A549 (cell line): ENCODE results near the gene CISD3. TPM values are rescaled to one million over a fixed set of nuclear protein-coding genes. Genes with fewer than 3 reads are reported as not detected.

ENCODE experiments used
- ATAC-seq, 2 experiments: fragments of 200-7000 bp in 1 of 2; fragments of >200 bp in 1 of 2; cut with Nextera tagmentation in 1 of 2; cut with Tn5 transposase in 1 of 2; 3 replicates each; pipeline versions ENCODE4 v1.8.0 to v1.9.1; 2018 to 2020; ENCODE audit warnings: mild to moderate bottlenecking in 1 of 2, moderate library complexity in 1 of 2
- CTCF ChIA-PET: fragments of 300-600 bp; sonication (Branson Sonifier 250); formaldehyde crosslinking; extraction: SDS; loops from one replicate; lab custom pipeline; 2021; ENCODE audit warnings: antibody characterized with exemption, inconsistent platforms; lab: Yijun Ruan, JAX
- POLR2A ChIA-PET: fragments of 350-600 bp; formaldehyde crosslinking; extraction: SDS; loops from one replicate; lab custom pipeline; 2021; ENCODE audit warnings: antibody characterized with exemption, inconsistent platforms; lab: Yijun Ruan, JAX
- DNase-seq, 2 experiments: peaks; one replicate each; pipeline versions ENCODE4 v3.0.0 to v3.0.0-alpha.2; 2011 to 2016; ENCODE audit warnings: low read depth in 1 of 2, low spot score in 1 of 2
- FAIRE-seq: peaks from 2 replicates; lab custom pipeline; 2011; peaks lifted over from hg19 to GRCh38; lab: Jason Lieb, UNC
- H3K27ac ChIP-seq, 2 experiments: fragments of >200 bp; sonication (Bioruptor Twin); formaldehyde crosslinking; 3 replicates each; pipeline ENCODE4 v1.5.1; 2016 to 2017
- H3K4me1 ChIP-seq: fragments of >200 bp; sonication (Bioruptor Twin); formaldehyde crosslinking; 3 replicates; pipeline ENCODE4 v1.6.1; 2016
- H3K4me2 ChIP-seq: fragments of >200 bp; sonication (Bioruptor Twin); formaldehyde crosslinking; 3 replicates; pipeline ENCODE4 v1.6.1; 2016
- H3K4me3 ChIP-seq: fragments of >200 bp; sonication (Bioruptor Twin); formaldehyde crosslinking; 3 replicates; pipeline ENCODE4 v1.5.1; 2016
- H3K9me3 ChIP-seq: fragments of >200 bp; sonication (Bioruptor Twin); formaldehyde crosslinking; 3 replicates; pipeline ENCODE4 v1.6.1; 2016
- ATOH8 ChIP-seq: fragments of 250-450 bp; sonication (Bioruptor Pico); IDR thresholded peaks from 2 replicates; pipeline ENCODE4 v1.5.0; 2020; ENCODE audit warnings: low read depth, mild to moderate bottlenecking, moderate library complexity
- BHLHE40 ChIP-seq: IDR thresholded peaks from 2 replicates; pipeline ENCODE4 v1.6.1; 2012; ENCODE audit warnings: low read depth, low read length, inconsistent platforms
- CHD2 ChIP-seq: fragments of 150-350 bp; IDR thresholded peaks from 2 replicates; pipeline ENCODE4 v1.6.1; 2014; ENCODE audit warnings: low read length; ENCODE audit not compliant: partially characterized antibody
- CHD4 ChIP-seq: fragments of 200-600 bp; sonication (generic); IDR thresholded peaks from 2 replicates; pipeline ENCODE4 v1.6.1; 2016; ENCODE audit warnings: antibody characterized with exemption, mild to moderate bottlenecking, borderline replicate concordance
- CTCF ChIP-seq: fragments of >200 bp; sonication (Bioruptor Twin); formaldehyde crosslinking; IDR thresholded peaks from 3 replicates; pipeline ENCODE4 v1.5.1; 2016
- E2F6 ChIP-seq: IDR thresholded peaks from 2 replicates; pipeline ENCODE4 v1.6.1; 2012; ENCODE audit warnings: low read depth, borderline replicate concordance
- EHF ChIP-seq: fragments of 250-450 bp; sonication (Bioruptor Pico); IDR thresholded peaks from 2 replicates; pipeline ENCODE4 v1.5.0; 2020; ENCODE audit warnings: mild to moderate bottlenecking
- FOSB ChIP-seq: fragments of 250-450 bp; sonication (Bioruptor Pico); IDR thresholded peaks from 2 replicates; pipeline ENCODE4 v1.5.0; 2020; ENCODE audit warnings: mild to moderate bottlenecking, moderate library complexity
- FOSL2 ChIP-seq, 2 experiments: fragments of 450-650 bp in 1 of 2; fragments of >200 bp in 1 of 2; sonication (Bioruptor Twin) in 1 of 2; formaldehyde crosslinking; IDR thresholded peaks; 2 replicates each; pipeline versions ENCODE4 v1.5.0 to v1.6.1; 2016 to 2020; ENCODE audit warnings: mild to moderate bottlenecking in 1 of 2, moderate library complexity in 1 of 2
- FOXS1 ChIP-seq: fragments of 250-450 bp; sonication (Bioruptor Pico); IDR thresholded peaks from 2 replicates; pipeline ENCODE4 v1.5.0; 2020; ENCODE audit warnings: mild to moderate bottlenecking, moderate library complexity
- HOXA7 ChIP-seq: fragments of 250-450 bp; sonication (Bioruptor Pico); IDR thresholded peaks from 2 replicates; pipeline ENCODE4 v1.5.0; 2020; ENCODE audit warnings: mild to moderate bottlenecking, moderate library complexity
- HOXB13 ChIP-seq: fragments of 250-450 bp; sonication (Bioruptor Pico); IDR thresholded peaks from 2 replicates; pipeline ENCODE4 v1.5.0; 2020; ENCODE audit warnings: low read depth, mild to moderate bottlenecking, moderate library complexity
- JUNB ChIP-seq: fragments of >200 bp; sonication (Bioruptor Twin); formaldehyde crosslinking; IDR thresholded peaks from 2 replicates; pipeline ENCODE4 v1.6.1; 2016
- MAFK ChIP-seq: fragments of 450-650 bp; IDR thresholded peaks from 2 replicates; pipeline ENCODE4 v1.6.1; 2014; ENCODE audit not compliant: partially characterized antibody
- NPAS2 ChIP-seq: fragments of 250-450 bp; sonication (Bioruptor Pico); IDR thresholded peaks from 2 replicates; pipeline ENCODE4 v1.8.0; 2022; ENCODE audit warnings: mild to moderate bottlenecking, moderate library complexity, borderline replicate concordance
- PHF8 ChIP-seq: fragments of 200-600 bp; sonication (generic); IDR thresholded peaks from 2 replicates; pipeline ENCODE4 v1.6.1; 2016; ENCODE audit warnings: low read depth, mild to moderate bottlenecking, antibody characterized with exemption, moderate library complexity, borderline replicate concordance
- POLR2AphosphoS2 ChIP-seq: conservative IDR thresholded peaks from 2 replicates; pipeline ENCODE4 v1.6.1; 2012; ENCODE audit warnings: low read length, improper control_type of control experiment, inconsistent platforms
- SMC3 ChIP-seq: fragments of >200 bp; sonication (Bioruptor Twin); formaldehyde crosslinking; IDR thresholded peaks from 3 replicates; pipeline ENCODE4 v1.6.1; 2018; ENCODE audit warnings: inconsistent platforms
- TFCP2L1 ChIP-seq: fragments of 250-450 bp; sonication (Bioruptor Pico); IDR thresholded peaks from 2 replicates; pipeline ENCODE4 v1.5.0; 2021; ENCODE audit warnings: mild to moderate bottlenecking
- USF2 ChIP-seq: fragments of 450-650 bp; IDR thresholded peaks from 2 replicates; pipeline ENCODE4 v1.6.1; 2014; ENCODE audit warnings: antibody characterized with exemption
- ZNF302 ChIP-seq: fragments of 250-450 bp; sonication (Bioruptor Pico); IDR thresholded peaks from 2 replicates; pipeline ENCODE4 v1.9.0; 2021; ENCODE audit warnings: inconsistent platforms, mild to moderate bottlenecking, moderate library complexity
- WGBS: methylation state at CpG from one replicate; pipeline ENCODE4 v1.1.6; 2017; ENCODE audit errors: missing lambda C conversion rate; 5-methylcytosine and 5-hydroxymethylcytosine counted together
- polyA plus RNA-seq, 4 experiments: library from polyadenylated mRNA; depleted of rRNA in 3 of 4; stranded (reverse); fragments of >200 nt; fragmentation: RNase III in 1 of 4; extraction: RNeasy Plus Mini Kit Qiagen cat#74134 plus additional on column Dnase treatment in 1 of 4; gene quantifications; 2 replicates in 3 of 4; 3 replicates in 1 of 4; pipeline ENCODE4 v1.2.3, GENCODE V29; 2011 to 2017

CISD3 gene
- polyA plus RNA-seq, 2 of the 4 experiments (the other 2 are of a cell fraction) = 24.5 to 33.0 TPM

- Histone ChIP-seq H3K4me3 (no peak overlapping the region), H3K4me1 (peaks cover 32% of the 10 kb centered on the region), H3K9me3 (no peaks in the 10 kb centered on the region), H3K4me2 (no peak overlapping the region), H3K27ac (no peak overlapping the region)
- no peak for DNase-seq
- POLR2A ChIA-PET = no interaction called here
- TF ChIP-seq FOXS1 (CRISPR knock-in tag) = no peak
- no peak for TF ChIP-seq TFCP2L1 (CRISPR knock-in tag)
- TF ChIP-seq FOSL2 (IDR thresholded peaks at IDR 0.05) = no peak
- TF ChIP-seq FOSL2 (CRISPR knock-in tag; IDR thresholded peaks at IDR 0.05) = no peak
- no peak for TF ChIP-seq CHD2
- no peak for TF ChIP-seq CTCF
- TF ChIP-seq FOSB (CRISPR knock-in tag) = no peak
- TF ChIP-seq HOXB13 = no peak
- ATAC-seq = no peak
- no peak for FAIRE-seq
- WGBS = 84% methylated on average over 5 of the region's 5 CpGs
- CTCF ChIA-PET = interaction anchor here (0.7 to 6.8 kb wide), 4 partner anchors 9 to 36 kb away, joined by 3 to 41 read pairs (median 4); no protein-coding TSS in a partner anchor
These were observed 31.4 kb upstream of the CISD3 start for GRCh38 chr17:38698760-38699159.

- Histone ChIP-seq H3K27ac (peak overlapping the region; percentile 84 to 96), H3K4me1 (peaks cover 44% of the 10 kb centered on the region)
- CTCF ChIA-PET = interaction anchor here (0.6 to 6.8 kb wide), 7 partner anchors 9 to 466 kb away, joined by 3 to 41 read pairs (median 7); partner anchors contain the start of gene CISD3
- TF ChIP-seq E2F6 (0 out of 2 replicates have a peak, but pooled peaks have one; percentile 27), NPAS2 (CRISPR knock-in tag) (no peak), CHD4 (peak; percentile 26; the same call in 1 of the 2 replicates), HOXA7 (CRISPR knock-in tag) (no peak), POLR2AphosphoS2 (no peak)
- TF ChIP-seq, all 56 proteins: peak for 2
- peak overlapping the region; percentile 56 for H3K4me3 ChIP-seq
- peak overlapping the region; percentile 92 for H3K4me2 ChIP-seq
- FAIRE-seq = no peak
- H3K9me3 ChIP-seq = no peaks in the 10 kb centered on the region
- 6% methylated on average over 23 of the region's 25 CpGs for WGBS
- peak; percentile 55 to 63 for DNase-seq
- POLR2A ChIA-PET = interaction anchor here (0.6 to 1.5 kb wide), 2 partner anchors 51 to 99 kb away, joined by 4 to 5 read pairs; partner anchors contain the start of gene PSMB3
- ATAC-seq = peak; percentile 16 to 25; a peak in 5 of 6 replicates
These were observed 28.5 kb upstream of the CISD3 start for GRCh38 chr17:38701504-38702165.

GRCh38 chr17:38702166-38702915, 27.8 kb upstream of the CISD3 start:
- peak overlapping the region; percentile 92 for H3K4me2 ChIP-seq
- DNase-seq (peak; percentile 90 to 94), FAIRE-seq (no peak), ATAC-seq (peak; percentile 67 to 78)
- H3K4me1 ChIP-seq = peaks cover 47% of the 10 kb centered on the region
- 4% methylated on average over 42 of the region's 81 CpGs for WGBS
- H3K9me3 ChIP-seq = no peaks in the 10 kb centered on the region
- CTCF ChIA-PET = interaction anchor here (0.6 to 6.8 kb wide), 7 partner anchors 8 to 466 kb away, joined by 3 to 41 read pairs (median 7); partner anchors contain the start of gene CISD3
- POLR2A ChIA-PET = interaction anchor here (0.6 to 1.5 kb wide), 3 partner anchors 50 to 1774 kb away, joined by 3 to 5 read pairs (median 4); partner anchors contain the start of gene PSMB3
- peak overlapping the region; percentile 56 for H3K4me3 ChIP-seq
- H3K27ac ChIP-seq = peak overlapping the region; percentile 84 to 96
- TF ChIP-seq SMC3 (no peak), ATOH8 (peak; percentile 98), USF2 (peak; percentile 39; the same call in 1 of the 2 replicates), JUNB (no peak), FOXS1 (CRISPR knock-in tag) (peak; percentile 82; the same call in 1 of the 2 replicates), NPAS2 (CRISPR knock-in tag) (peak; percentile 28; the same call in 1 of the 2 replicates), PHF8 (peak; percentile 75; the same call in 1 of the 2 replicates), MAFK (no peak), ZNF302 (CRISPR knock-in tag) (peak; percentile 82; the same call in 1 of the 2 replicates), EHF (peak; percentile 97), BHLHE40 (no peak)
